ENCODE measurements around the gene FEN1. TPM values are rescaled to one million over a fixed set of nuclear protein-coding genes. Genes with fewer than 3 reads are reported as not detected.

Gene FEN1
- total RNA-seq, 4 donors from 2014 or later: 7.1 to 14.2 (median 8.1) TPM

GRCh38 chr11:61752925-61753521 is 39.7 kb upstream of the FEN1 start:
- Histone ChIP-seq H3K27ac (peak overlapping the region in 1 of 4 donors; percentile 26), H3K4me3 (peak overlapping the region in 1 of 2 donors; percentile 51), H3K27me3 (peaks cover 46% of the 10 kb centered on the region), H3K9me3 (no peaks in the 10 kb centered on the region), H3K36me3 (no peaks in the 10 kb centered on the region), H3K4me1 (peaks cover 0 to 14% (median 7%) of the 10 kb centered on the region in 3 donors)
- ATAC-seq: no peak
- 26 to 60% methylated on average over 2 to 5 of the region's 17 CpGs for WGBS, 2 donors (ENCODE audit: low coverage in 1 of 2)
- TF ChIP-seq CTCF (IDR thresholded peaks at IDR 0.05): no peak

GRCh38 chr11:61753672-61754071 is 39.0 kb upstream of the FEN1 start:
- Histone ChIP-seq H3K27ac (no peak overlapping the region), H3K27me3 (peaks cover 46% of the 10 kb centered on the region), H3K4me1 (peaks cover 0 to 12% (median 7%) of the 10 kb centered on the region in 3 donors), H3K36me3 (no peaks in the 10 kb centered on the region), H3K4me3 (no peak overlapping the region), H3K9me3 (no peaks in the 10 kb centered on the region)
- no CpG with 5 or more reads among the region's 5 CpGs for WGBS, 2 donors (ENCODE audit: low coverage in 1 of 2)
- no peak for ATAC-seq
- TF ChIP-seq POLR2AphosphoS5 (IDR thresholded peaks at IDR 0.05) (no peak), POLR2A (IDR thresholded peaks at IDR 0.05) (no peak), EP300 (IDR thresholded peaks at IDR 0.05) (no peak), CTCF (IDR thresholded peaks at IDR 0.05) (no peak)

- Histone ChIP-seq H3K4me3 (no peak overlapping the region), H3K36me3 (no peaks in the 10 kb centered on the region), H3K27me3 (peaks cover 37% of the 10 kb centered on the region), H3K27ac (no peak overlapping the region), H3K9me3 (no peaks in the 10 kb centered on the region), H3K4me1 (peaks cover 0 to 12% (median 7%) of the 10 kb centered on the region in 3 donors)
- WGBS, 2 donors (ENCODE audit: low coverage in 1 of 2): 100% methylated on average over 1 to 4 of the region's 31 CpGs
- no peak for TF ChIP-seq POLR2AphosphoS5 (IDR thresholded peaks at IDR 0.05)
- TF ChIP-seq CTCF (IDR thresholded peaks at IDR 0.05): no peak
- no peak for TF ChIP-seq EP300 (IDR thresholded peaks at IDR 0.05)
- ATAC-seq: no peak
Observed at GRCh38 chr11:61754534-61755482, 37.9 kb upstream of the FEN1 start.

- no peaks in the 10 kb centered on the region for H3K36me3 ChIP-seq
- WGBS, 2 donors (ENCODE audit: low coverage in 1 of 2): no CpG with 5 or more reads among the region's 4 CpGs
- no peak overlapping the region for H3K27ac ChIP-seq
- H3K4me1 ChIP-seq: peaks cover 0 to 12% (median 7%) of the 10 kb centered on the region in 3 donors
- no peak for TF ChIP-seq POLR2AphosphoS5 (IDR thresholded peaks at IDR 0.05)
- TF ChIP-seq CTCF (IDR thresholded peaks at IDR 0.05): no peak
- TF ChIP-seq POLR2A (IDR thresholded peaks at IDR 0.05): no peak
- TF ChIP-seq EP300 (IDR thresholded peaks at IDR 0.05): no peak
- H3K4me3 ChIP-seq: no peak overlapping the region
- no peak for ATAC-seq
- H3K9me3 ChIP-seq: no peaks in the 10 kb centered on the region
- peaks cover 32% of the 10 kb centered on the region for H3K27me3 ChIP-seq
Observed at GRCh38 chr11:61756147-61756451, 36.6 kb upstream of the FEN1 start.

Measured in gastroesophageal sphincter (tissue), 4 donors.